ENCODE measurements around the gene PTGIS.

PTGIS gene

GRCh38 chr20:49485563-49485962 is 82.4 kb downstream of the PTGIS start:
- no peaks in the 10 kb centered on the region for H3K79me1 ChIP-seq (replicated peaks; ENCODE audit: low read length, poor library complexity, severe bottlenecking)
- no peak overlapping the region for H2AFZ ChIP-seq (ENCODE audit: low read depth, low read length)
- no peak overlapping the region for H3K18ac ChIP-seq (ENCODE audit: low read depth in 1 of 2, low read length in 2 of 2)
- H3K27ac ChIP-seq (ENCODE audit: low read length, poor library complexity, severe bottlenecking) = no peak overlapping the region
- no peak overlapping the region for H2BK5ac ChIP-seq (ENCODE audit: low read depth, low read length, poor library complexity, severe bottlenecking)
- no peak overlapping the region for H2BK120ac ChIP-seq (ENCODE audit: low read depth, low read length)
- no peak overlapping the region for H2BK12ac ChIP-seq (ENCODE audit: low read length in 2 of 2)
- no peak overlapping the region for H2BK15ac ChIP-seq (ENCODE audit: low read depth, poor library complexity, severe bottlenecking)
- H3K4me1 ChIP-seq (ENCODE audit: control insufficient read depth, insufficient read depth, low read depth, low read length) = peaks cover 17% of the 10 kb centered on the region
- H3K4ac ChIP-seq (ENCODE audit: low read depth in 1 of 2, low read length in 2 of 2) = no peak overlapping the region
- no peak overlapping the region for H4K91ac ChIP-seq (ENCODE audit: low read length)
- peaks cover 74 to 85% of the 10 kb centered on the region in 2 experiments for H3K27me3 ChIP-seq (ENCODE audit: control insufficient read depth in 1 of 2, insufficient read depth in 1 of 2, low read length in 2 of 2)
- WGBS = 94% methylated on average over 1 of the region's 1 CpG
- no peak overlapping the region for H2AK5ac ChIP-seq (ENCODE audit: low read length, severe bottlenecking)
- no peak overlapping the region for H4K8ac ChIP-seq (ENCODE audit: low read length)
- no peak overlapping the region for H3K23ac ChIP-seq (ENCODE audit: low read length in 2 of 2)
- H3K4me3 ChIP-seq (ENCODE audit: insufficient read depth in 1 of 2, low read depth in 1 of 2, low read length in 2 of 2) = no peak overlapping the region
- H3K36me3 ChIP-seq (ENCODE audit: control insufficient read depth in 1 of 2, insufficient read depth in 2 of 2, low read depth in 1 of 2, low read length in 2 of 2) = peaks cover 0 to 3% of the 10 kb centered on the region in 2 experiments
- no peak overlapping the region for H3K14ac ChIP-seq (ENCODE audit: low read length in 2 of 2)
- H3K9me3 ChIP-seq (ENCODE audit: control insufficient read depth, low read length) = no peaks in the 10 kb centered on the region
- no peak overlapping the region for H3K4me2 ChIP-seq (ENCODE audit: low read length, poor library complexity, severe bottlenecking)
- no peak overlapping the region for H3K9ac ChIP-seq (ENCODE audit: low read length)
- no peak for DNase-seq

- Histone ChIP-seq H2AFZ (ENCODE audit: low read depth, low read length) (no peak overlapping the region), H3K9me3 (ENCODE audit: control insufficient read depth, low read length) (no peaks in the 10 kb centered on the region), H3K18ac (ENCODE audit: low read depth in 1 of 2, low read length in 2 of 2) (no peak overlapping the region), H4K91ac (ENCODE audit: low read length) (no peak overlapping the region), H3K4me3 (ENCODE audit: insufficient read depth in 1 of 2, low read depth in 1 of 2, low read length in 2 of 2) (peak overlapping the region; percentile 45 to 76), H3K4me1 (ENCODE audit: control insufficient read depth, insufficient read depth, low read depth, low read length) (peaks cover 17% of the 10 kb centered on the region), H3K14ac (ENCODE audit: low read length in 2 of 2) (no peak overlapping the region), H3K27me3 (ENCODE audit: control insufficient read depth in 1 of 2, insufficient read depth in 1 of 2, low read length in 2 of 2) (peaks cover 84 to 89% of the 10 kb centered on the region in 2 experiments), H4K8ac (ENCODE audit: low read length) (no peak overlapping the region), H2BK12ac (ENCODE audit: low read length in 2 of 2) (no peak overlapping the region), H2BK15ac (ENCODE audit: low read depth, poor library complexity, severe bottlenecking) (no peak overlapping the region), H3K36me3 (ENCODE audit: control insufficient read depth in 1 of 2, insufficient read depth in 2 of 2, low read depth in 1 of 2, low read length in 2 of 2) (peaks cover 0 to 3% of the 10 kb centered on the region in 2 experiments), H2AK5ac (ENCODE audit: low read length, severe bottlenecking) (no peak overlapping the region), H3K79me1 (replicated peaks; ENCODE audit: low read length, poor library complexity, severe bottlenecking) (no peaks in the 10 kb centered on the region), H3K27ac (ENCODE audit: low read length, poor library complexity, severe bottlenecking) (no peak overlapping the region), H3K9ac (ENCODE audit: low read length) (peak overlapping the region; percentile 20), H3K4ac (ENCODE audit: low read depth in 1 of 2, low read length in 2 of 2) (no peak overlapping the region), H2BK120ac (ENCODE audit: low read depth, low read length) (no peak overlapping the region), H3K23ac (ENCODE audit: low read length in 2 of 2) (no peak overlapping the region), H3K4me2 (ENCODE audit: low read length, poor library complexity, severe bottlenecking) (peak overlapping the region; percentile 94), H2BK5ac (ENCODE audit: low read depth, low read length, poor library complexity, severe bottlenecking) (no peak overlapping the region)
- WGBS = 8% methylated on average over 54 of the region's 61 CpGs
- peak; percentile 69 for DNase-seq
Measured at GRCh38 chr20:49484180-49485140, 83.5 kb downstream of the PTGIS start.

- H3K4me3 ChIP-seq (ENCODE audit: insufficient read depth in 1 of 2, low read depth in 1 of 2, low read length in 2 of 2) = peak overlapping the region in 1 of 2 experiments; percentile 66
- no peak overlapping the region for H2BK120ac ChIP-seq (ENCODE audit: low read depth, low read length)
- H2BK12ac ChIP-seq (ENCODE audit: low read length in 2 of 2) = no peak overlapping the region
- H3K18ac ChIP-seq (ENCODE audit: low read depth in 1 of 2, low read length in 2 of 2) = no peak overlapping the region
- H2AFZ ChIP-seq (ENCODE audit: low read depth, low read length) = no peak overlapping the region
- peak overlapping the region; percentile 94 for H3K4me2 ChIP-seq (ENCODE audit: low read length, poor library complexity, severe bottlenecking)
- peaks cover 17% of the 10 kb centered on the region for H3K4me1 ChIP-seq (ENCODE audit: control insufficient read depth, insufficient read depth, low read depth, low read length)
- H3K36me3 ChIP-seq (ENCODE audit: control insufficient read depth in 1 of 2, insufficient read depth in 2 of 2, low read depth in 1 of 2, low read length in 2 of 2) = peaks cover 0 to 3% of the 10 kb centered on the region in 2 experiments
- no peak overlapping the region for H3K27ac ChIP-seq (ENCODE audit: low read length, poor library complexity, severe bottlenecking)
- H3K9me3 ChIP-seq (ENCODE audit: control insufficient read depth, low read length) = no peaks in the 10 kb centered on the region
- H4K8ac ChIP-seq (ENCODE audit: low read length) = no peak overlapping the region
- no peak overlapping the region for H3K4ac ChIP-seq (ENCODE audit: low read depth in 1 of 2, low read length in 2 of 2)
- WGBS = 3% methylated on average over 21 of the region's 44 CpGs
- H3K79me1 ChIP-seq (replicated peaks; ENCODE audit: low read length, poor library complexity, severe bottlenecking) = no peaks in the 10 kb centered on the region
- H2BK5ac ChIP-seq (ENCODE audit: low read depth, low read length, poor library complexity, severe bottlenecking) = no peak overlapping the region
- no peak overlapping the region for H3K23ac ChIP-seq (ENCODE audit: low read length in 2 of 2)
- no peak overlapping the region for H2BK15ac ChIP-seq (ENCODE audit: low read depth, poor library complexity, severe bottlenecking)
- H4K91ac ChIP-seq (ENCODE audit: low read length) = no peak overlapping the region
- DNase-seq = no peak
- no peak overlapping the region for H3K9ac ChIP-seq (ENCODE audit: low read length)
- peaks cover 84 to 89% of the 10 kb centered on the region in 2 experiments for H3K27me3 ChIP-seq (ENCODE audit: control insufficient read depth in 1 of 2, insufficient read depth in 1 of 2, low read length in 2 of 2)
- no peak overlapping the region for H3K14ac ChIP-seq (ENCODE audit: low read length in 2 of 2)
- H2AK5ac ChIP-seq (ENCODE audit: low read length, severe bottlenecking) = no peak overlapping the region
Measured at GRCh38 chr20:49483696-49484123, 84.2 kb downstream of the PTGIS start.

GRCh38 chr20:49483018-49483695 is 84.8 kb downstream of the PTGIS start:
- no peak overlapping the region for H3K23ac ChIP-seq (ENCODE audit: low read length in 2 of 2)
- peaks cover 17% of the 10 kb centered on the region for H3K4me1 ChIP-seq (ENCODE audit: control insufficient read depth, insufficient read depth, low read depth, low read length)
- H3K36me3 ChIP-seq (ENCODE audit: control insufficient read depth in 1 of 2, insufficient read depth in 2 of 2, low read depth in 1 of 2, low read length in 2 of 2) = peaks cover 0 to 3% of the 10 kb centered on the region in 2 experiments
- no peak overlapping the region for H3K14ac ChIP-seq (ENCODE audit: low read length in 2 of 2)
- H3K27ac ChIP-seq (ENCODE audit: low read length, poor library complexity, severe bottlenecking) = no peak overlapping the region
- peak overlapping the region in 1 of 2 experiments; percentile 66 for H3K4me3 ChIP-seq (ENCODE audit: insufficient read depth in 1 of 2, low read depth in 1 of 2, low read length in 2 of 2)
- no peak overlapping the region for H2AFZ ChIP-seq (ENCODE audit: low read depth, low read length)
- WGBS = 10% methylated on average over 11 of the region's 27 CpGs
- no peak overlapping the region for H2BK120ac ChIP-seq (ENCODE audit: low read depth, low read length)
- H3K79me1 ChIP-seq (replicated peaks; ENCODE audit: low read length, poor library complexity, severe bottlenecking) = no peaks in the 10 kb centered on the region
- H2AK5ac ChIP-seq (ENCODE audit: low read length, severe bottlenecking) = no peak overlapping the region
- no peak overlapping the region for H4K91ac ChIP-seq (ENCODE audit: low read length)
- no peak overlapping the region for H2BK15ac ChIP-seq (ENCODE audit: low read depth, poor library complexity, severe bottlenecking)
- no peak overlapping the region for H3K18ac ChIP-seq (ENCODE audit: low read depth in 1 of 2, low read length in 2 of 2)
- no peak overlapping the region for H4K8ac ChIP-seq (ENCODE audit: low read length)
- no peak for DNase-seq
- no peak overlapping the region for H3K4me2 ChIP-seq (ENCODE audit: low read length, poor library complexity, severe bottlenecking)
- H3K4ac ChIP-seq (ENCODE audit: low read depth in 1 of 2, low read length in 2 of 2) = no peak overlapping the region
- peaks cover 83 to 89% of the 10 kb centered on the region in 2 experiments for H3K27me3 ChIP-seq (ENCODE audit: control insufficient read depth in 1 of 2, insufficient read depth in 1 of 2, low read length in 2 of 2)
- H2BK12ac ChIP-seq (ENCODE audit: low read length in 2 of 2) = no peak overlapping the region
- H3K9ac ChIP-seq (ENCODE audit: low read length) = no peak overlapping the region
- no peaks in the 10 kb centered on the region for H3K9me3 ChIP-seq (ENCODE audit: control insufficient read depth, low read length)
- H2BK5ac ChIP-seq (ENCODE audit: low read depth, low read length, poor library complexity, severe bottlenecking) = no peak overlapping the region

All from mesenchymal stem cell (in vitro differentiated cells and primary cell).